Activated gamma-delta T cell (primary cell): ENCODE results near the gene KCNQ1OT1.

ENCODE experiments used
- DNase-seq: peaks from one replicate; lab custom pipeline; 2025; lab: John Stamatoyannopoulos, UW

The KCNQ1OT1 gene

DNA sequence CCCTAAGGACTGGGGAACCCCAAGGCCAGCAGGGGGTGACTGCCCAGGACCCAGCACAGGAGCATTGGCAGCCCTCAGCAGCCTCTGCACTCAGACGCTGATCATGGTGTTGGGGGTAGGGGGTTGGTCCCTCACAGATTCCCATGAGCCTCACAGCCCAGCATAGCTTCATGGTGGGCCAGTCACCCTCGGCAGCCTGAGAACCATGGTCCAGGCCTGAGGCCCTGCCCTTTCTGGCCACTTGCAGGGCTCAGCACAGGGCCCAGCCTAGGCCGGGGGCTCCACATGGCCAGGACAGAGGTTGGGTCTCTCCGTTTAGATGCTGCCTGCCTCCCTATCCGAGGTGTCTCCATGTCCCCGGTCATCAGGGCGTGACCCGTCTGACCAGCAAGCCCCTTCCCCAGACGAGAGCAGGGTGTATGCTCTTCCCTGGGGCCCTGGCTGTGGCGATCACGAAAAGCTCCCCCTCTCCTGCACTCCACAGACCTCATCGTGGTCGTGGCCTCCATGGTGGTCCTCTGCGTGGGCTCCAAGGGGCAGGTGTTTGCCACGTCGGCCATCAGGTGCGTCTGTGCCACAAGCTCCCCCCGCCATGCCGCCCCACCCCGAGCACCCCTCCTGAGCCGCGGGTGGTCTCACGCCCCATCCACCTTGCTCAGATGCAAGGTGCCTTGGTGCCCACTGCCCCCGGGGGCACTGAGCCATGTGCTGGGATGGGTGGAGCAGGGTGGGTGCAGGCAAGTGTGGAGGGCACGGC, 128.8 kb downstream of the KCNQ1OT1 start:
- no peak for DNase-seq

GRCh38 chr11:2570211-2570811, 129.5 kb downstream of the KCNQ1OT1 start:
- DNase-seq = no peak

DNA sequence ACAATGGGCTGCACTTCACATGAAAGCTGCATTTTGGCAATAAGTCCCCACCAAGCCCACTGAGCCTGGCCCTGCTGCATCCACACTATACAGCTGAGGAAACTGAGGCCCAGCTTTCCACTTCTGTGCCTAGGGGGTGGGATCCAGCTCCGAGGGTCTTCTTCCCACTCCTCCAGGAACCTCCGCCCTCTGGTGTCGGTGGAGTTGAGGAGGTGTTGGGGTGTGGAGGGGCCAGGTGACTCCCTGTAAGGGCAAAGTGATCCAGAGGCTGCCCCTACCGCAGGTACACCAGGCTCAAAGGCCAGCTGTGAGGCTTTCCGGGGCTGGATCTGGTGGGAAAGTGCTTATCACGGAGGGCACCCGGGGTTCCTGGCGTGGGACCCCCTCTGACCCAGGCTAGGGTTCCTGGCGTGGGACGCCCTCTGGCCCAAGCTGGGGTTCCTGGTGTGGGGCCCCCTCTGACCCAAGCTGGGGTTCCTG, 130.0 kb downstream of the KCNQ1OT1 start:
- DNase-seq = no peak

GRCh38 chr11:2569321-2569721, 130.5 kb downstream of the KCNQ1OT1 start:
- no peak for DNase-seq

- DNase-seq = no peak
These were observed 132.6 kb downstream of the KCNQ1OT1 start for GRCh38 chr11:2567026-2567671.

DNA sequence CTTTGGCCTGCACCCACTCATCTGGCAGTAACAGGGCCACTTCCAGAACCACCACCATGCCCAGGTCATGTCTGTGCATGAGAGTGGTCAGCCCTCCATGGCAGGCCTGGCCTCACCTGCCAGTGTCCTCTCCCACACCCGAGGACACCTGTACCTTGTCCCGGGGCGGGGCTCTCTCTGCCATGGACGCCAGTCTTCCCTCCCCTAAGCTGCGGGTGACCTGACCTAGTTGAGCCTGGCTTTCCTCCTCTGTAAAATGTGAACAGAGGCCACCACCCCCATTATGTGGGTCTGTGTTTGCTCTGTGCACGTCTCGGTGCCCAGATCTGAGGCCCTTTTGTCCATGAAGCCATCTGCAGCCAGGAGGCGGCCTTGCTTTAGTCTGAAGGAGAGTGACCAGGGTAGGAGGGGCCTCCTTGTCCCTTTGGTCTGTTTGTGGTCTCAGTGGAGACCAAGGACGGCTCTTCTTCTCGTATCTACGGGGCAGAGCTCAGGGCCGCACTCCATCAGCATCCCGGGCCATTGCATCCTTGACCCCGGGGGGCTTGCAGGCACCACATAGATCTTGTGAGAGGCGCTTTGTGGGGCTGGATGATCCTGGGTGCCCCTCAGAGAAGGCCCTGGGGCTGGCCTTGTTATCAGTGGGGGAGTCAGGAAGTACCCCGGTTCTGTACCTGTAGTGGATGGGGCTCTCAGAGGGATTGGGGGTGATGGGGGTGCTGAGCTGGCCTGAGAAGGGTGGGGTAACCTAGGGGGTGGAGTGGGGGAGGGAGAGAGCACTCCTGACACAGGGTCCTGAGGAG, 133.4 kb downstream of the KCNQ1OT1 start:
- no peak for DNase-seq

- DNase-seq = no peak
These were observed 134.2 kb downstream of the KCNQ1OT1 start for GRCh38 chr11:2565447-2566222.

DNA sequence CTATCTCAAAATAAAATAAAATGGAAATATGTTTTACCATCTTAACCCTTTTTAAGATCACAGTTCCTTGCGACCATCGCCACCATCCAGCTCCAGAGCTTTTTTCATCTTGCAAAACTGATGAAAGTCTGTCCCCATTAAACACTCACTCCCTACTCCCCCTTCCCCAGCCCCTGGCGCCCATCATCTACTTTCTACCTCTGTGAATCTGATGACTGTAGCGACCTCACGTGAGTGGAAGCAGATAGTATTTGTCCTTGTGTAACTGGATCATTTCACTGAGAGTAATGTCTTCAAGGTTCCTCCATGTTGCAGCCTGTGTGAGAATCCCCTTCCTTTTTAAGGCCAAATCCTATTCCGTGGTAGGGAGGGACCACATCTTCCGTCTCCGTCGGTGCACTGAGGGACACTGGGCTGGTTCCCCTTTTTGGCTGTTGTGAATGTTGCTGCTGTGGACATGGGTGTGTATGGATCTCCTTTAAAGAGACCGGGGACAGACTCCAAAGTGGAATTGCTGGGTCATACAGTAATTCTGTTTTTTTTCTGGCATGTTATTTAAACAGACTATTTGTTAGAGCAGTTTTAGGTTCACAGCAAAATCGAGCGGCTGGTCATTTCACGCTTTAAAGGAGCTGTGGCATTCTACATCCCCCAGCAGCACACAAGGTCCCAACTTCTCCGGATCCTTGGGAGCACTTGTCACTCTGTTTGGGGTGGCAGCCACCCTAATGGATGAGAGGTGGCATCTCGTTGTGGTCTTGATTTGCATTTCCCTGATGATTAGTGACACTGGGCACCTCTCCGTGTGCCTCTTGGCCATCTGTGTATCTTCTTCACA, 135.0 kb downstream of the KCNQ1OT1 start:
- DNase-seq = no peak

DNA sequence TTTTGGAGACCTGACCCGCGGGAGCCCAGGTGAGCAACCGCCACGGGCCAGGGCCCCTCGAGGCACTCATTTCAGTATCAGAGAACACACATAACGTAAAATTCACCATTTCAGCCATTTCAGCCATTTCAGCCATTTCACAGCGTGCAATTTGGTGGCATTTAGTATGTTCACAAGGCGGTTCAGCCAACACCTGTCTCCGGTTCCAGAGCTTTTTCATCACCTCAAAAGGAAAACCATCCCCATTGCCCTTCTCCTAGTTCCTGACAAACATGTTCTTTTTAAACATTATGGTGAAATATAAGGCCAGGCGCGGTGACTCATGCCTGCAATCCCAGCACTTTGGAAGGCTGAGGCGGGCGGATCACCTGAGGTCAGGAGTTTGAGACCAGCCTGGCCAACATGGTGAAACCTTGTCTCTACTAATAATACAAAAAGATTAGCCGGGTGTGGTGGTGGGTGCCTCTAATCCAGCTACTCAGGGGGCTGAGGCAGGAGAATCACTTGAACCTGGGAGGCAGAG, 135.7 kb downstream of the KCNQ1OT1 start:
- no peak for DNase-seq

DNA sequence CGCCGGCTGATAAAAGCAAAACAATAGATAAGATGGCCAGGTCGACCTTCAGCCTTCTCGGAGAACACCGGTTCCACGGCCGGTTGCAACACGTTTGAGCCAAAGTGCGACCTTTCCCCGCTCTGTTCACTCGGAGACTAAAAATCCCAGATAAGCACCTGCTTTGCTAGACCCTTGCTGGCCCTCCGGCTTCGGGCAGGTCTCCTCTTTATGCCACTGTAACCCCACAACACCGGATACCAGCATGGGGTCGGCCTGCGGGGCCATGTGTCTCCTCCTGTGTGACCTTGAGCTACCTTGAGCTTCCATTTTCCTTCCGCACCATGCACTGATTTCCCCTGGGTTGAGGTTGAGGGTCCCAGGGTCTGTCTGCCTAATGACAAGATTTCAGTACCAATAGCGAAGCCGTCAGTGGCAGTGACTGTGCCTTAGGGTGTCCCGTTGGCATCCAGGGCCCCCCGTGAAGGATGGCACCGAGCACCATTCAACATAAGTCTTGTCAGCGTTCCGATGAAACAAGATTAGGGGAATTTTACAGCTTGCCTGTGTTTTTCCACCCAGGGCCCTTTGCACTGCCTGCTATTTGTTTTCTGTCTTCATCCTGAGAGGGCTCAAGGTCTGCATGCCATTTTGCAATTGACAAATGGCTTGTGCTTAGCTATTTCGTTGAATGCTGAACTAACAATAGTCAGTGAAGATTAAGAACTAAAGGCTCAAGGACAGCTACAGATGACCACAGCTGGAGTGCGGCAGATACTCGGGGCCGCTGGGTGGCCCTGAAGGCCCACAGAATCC, 136.4 kb downstream of the KCNQ1OT1 start:
- DNase-seq = no peak

GRCh38 chr11:2562890-2563212, 136.9 kb downstream of the KCNQ1OT1 start:
- DNase-seq = no peak

DNA sequence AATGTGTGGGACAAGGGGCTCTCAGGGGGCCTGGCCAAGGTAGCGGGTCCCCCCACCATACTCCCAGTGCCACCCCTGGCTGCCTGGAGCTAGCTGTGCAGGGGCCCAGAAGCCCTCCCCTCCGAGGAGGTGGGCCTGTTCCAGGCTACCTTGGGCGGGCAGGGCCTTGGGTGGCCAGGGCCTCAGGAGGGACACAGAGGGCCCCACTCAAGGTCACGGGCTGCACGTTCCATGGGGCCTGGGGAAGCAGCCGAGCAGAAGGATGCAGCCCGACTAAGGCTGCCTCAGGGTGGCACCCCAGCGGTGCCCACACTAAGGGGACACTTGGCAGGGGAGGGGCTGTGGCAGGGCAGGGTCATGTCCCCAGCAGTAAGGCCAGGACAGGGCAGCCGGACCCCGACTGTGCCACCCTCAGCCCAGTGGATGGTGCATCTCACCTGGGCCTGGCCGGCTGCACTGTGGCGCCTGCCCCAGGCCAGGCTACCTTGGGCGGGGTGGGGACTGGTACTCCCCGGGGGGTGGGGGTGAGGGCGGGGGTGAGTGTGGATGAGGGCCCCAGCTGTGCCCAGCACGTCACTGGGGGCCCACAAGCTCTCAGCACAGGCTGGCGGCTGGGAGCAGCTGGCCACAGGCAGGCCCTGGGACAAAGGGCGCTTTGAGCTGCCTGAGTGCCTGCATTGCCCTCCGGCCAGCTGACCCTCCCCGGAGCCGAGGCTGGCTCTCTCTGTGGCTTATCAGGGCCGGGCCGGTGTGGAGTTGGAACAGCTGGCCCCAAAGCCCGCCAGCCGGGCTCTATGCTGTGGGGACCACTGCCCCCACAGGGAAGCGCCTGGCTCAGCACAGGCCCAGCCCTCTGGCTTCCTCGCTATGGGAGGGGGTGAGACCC, 137.9 kb downstream of the KCNQ1OT1 start:
- no peak for DNase-seq

DNA sequence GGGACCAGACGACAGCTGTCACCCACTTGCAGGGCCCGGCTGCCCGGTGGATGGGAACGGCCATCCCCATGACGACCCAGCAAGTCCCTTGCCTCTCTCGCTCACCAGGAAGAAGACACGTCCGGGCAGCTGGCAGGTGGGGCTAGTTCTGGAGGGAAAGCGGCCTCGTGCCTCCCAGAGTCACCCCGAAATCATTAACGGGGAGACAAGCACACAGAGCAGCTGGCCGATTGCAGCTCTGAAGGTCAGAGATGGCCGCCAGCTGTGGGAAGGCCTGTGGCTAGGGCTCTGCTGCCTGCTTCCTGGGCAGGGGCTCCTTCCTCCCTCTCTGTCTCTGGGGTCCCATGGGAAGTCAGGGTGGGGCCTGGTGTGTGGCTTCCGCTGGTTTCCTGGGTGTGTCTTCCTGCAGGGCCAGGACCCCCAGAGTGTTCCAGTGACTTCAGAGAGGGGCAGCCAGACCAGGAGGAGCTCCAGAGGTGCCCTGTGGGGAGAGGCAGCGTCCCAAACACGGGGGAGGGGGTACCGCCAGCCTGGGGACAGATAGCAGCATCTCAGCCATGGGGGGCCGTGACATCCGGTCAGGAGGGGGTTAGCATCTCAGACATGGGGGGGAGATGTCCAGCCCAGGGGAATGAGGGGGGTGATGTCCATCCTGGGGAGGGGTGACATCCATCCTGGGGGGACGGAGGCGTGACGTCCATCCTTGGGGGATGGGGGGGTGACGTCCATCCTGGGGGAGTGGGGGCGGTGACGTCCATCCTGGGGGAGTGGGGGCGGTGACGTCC, 140.1 kb downstream of the KCNQ1OT1 start:
- no peak for DNase-seq

DNA sequence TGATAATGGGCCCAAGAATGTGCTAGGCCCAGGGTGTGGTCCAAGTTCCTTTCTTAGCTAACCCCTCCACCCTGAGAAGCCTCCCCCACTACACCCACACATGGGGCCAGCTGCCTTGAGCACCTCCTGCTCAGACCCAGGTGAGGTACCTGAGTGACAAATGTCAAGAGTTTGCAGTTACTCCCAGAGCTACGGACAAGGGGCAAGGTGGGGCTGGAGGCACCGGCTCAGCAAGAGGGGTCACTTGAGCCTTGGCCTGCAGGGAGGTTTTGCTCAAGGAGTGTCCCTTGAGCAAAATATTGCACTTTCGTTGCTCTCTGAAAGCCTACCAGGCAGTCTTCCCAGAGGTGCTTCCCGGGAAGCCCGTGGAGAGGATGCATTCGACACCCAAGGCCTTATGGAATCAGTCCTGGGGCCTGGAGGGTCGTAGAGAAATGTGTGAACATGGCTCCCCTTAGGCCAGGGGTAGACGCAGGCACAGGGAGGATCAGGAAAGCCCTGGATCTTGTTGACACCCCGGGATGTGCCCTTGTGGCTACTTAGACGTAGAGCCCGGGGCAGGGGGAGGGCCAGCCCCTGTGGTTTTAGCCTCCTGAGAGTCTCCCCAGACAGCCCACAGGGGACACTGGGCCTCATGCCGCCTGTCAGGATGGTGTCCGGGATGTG, 140.8 kb downstream of the KCNQ1OT1 start:
- DNase-seq = no peak

- DNase-seq = no peak
These were observed 141.4 kb downstream of the KCNQ1OT1 start for GRCh38 chr11:2558397-2558796.
